Erythroblast (primary cell): ENCODE data around the gene NRXN3.

Experiments used
- GATA1 ChIP-seq: IDR thresholded peaks from 2 replicates; pipeline ENCODE4 v1.6.1; 2011; ENCODE audit warnings: low read depth, mild to moderate bottlenecking, control low read depth, low read length, moderate library complexity
- POLR2A ChIP-seq: IDR thresholded peaks from 2 replicates; pipeline ENCODE4 v1.6.1; 2011; ENCODE audit warnings: mild to moderate bottlenecking, low read length

GRCh38 chr14:79551523-79551922 lies 1381.3 kb downstream of the NRXN3 start:
- TF ChIP-seq POLR2A (no peak), GATA1 (no peak)
